H1 (cell line): Measurements from ENCODE around the gene SPIB. TPM values are rescaled to one million over a fixed set of nuclear protein-coding genes. Genes with fewer than 3 reads are reported as not detected.
A peak's percentile ranks its signal among the peaks of the same experiment; 100 is the strongest.

ENCODE experiments used
- CTCF ChIA-PET: fragments of 300-600 bp; sonication (Branson Sonifier 250); formaldehyde crosslinking; loops from one replicate; lab custom pipeline; 2021; ENCODE audit not compliant: partially characterized antibody; lab: Charles Lee
- POLR2A ChIA-PET: fragments of 300-600 bp; sonication (Branson Sonifier 250); formaldehyde crosslinking; loops from one replicate; lab custom pipeline; 2021; ENCODE audit warnings: inconsistent platforms; ENCODE audit not compliant: partially characterized antibody; lab: Charles Lee
- DNase-seq, 2 experiments: peaks; one replicate each; pipeline versions ENCODE4 v3.0.0 to v3.0.0-alpha.2; 2010 to 2022; ENCODE audit warnings: low spot score in 2 of 2, low read depth in 1 of 2, mixed read lengths in 1 of 2
- FAIRE-seq: peaks from 2 replicates; lab custom pipeline; 2011; peaks lifted over from hg19 to GRCh38; lab: Jason Lieb, UNC
- H2AFZ ChIP-seq: 2 replicates; pipeline ENCODE4 v1.8.1; 2012; ENCODE audit warnings: low read length, inconsistent platforms
- H2AK5ac ChIP-seq: 2 replicates; pipeline ENCODE4 v1.6.1; 2013; ENCODE audit warnings: low read depth, low read length
- H2BK120ac ChIP-seq: replicated peaks from 2 replicates; pipeline ENCODE3; 2013; ENCODE audit warnings: low read depth, low read length, inconsistent platforms
- H2BK12ac ChIP-seq: 2 replicates; pipeline ENCODE4 v1.6.1; 2013; ENCODE audit warnings: low read depth, low read length
- H2BK15ac ChIP-seq: 2 replicates; pipeline ENCODE4 v1.6.1; 2013; ENCODE audit warnings: low read length
- H2BK20ac ChIP-seq: 2 replicates; pipeline ENCODE4 v1.6.1; 2013; ENCODE audit warnings: low read length
- H2BK5ac ChIP-seq: 2 replicates; pipeline ENCODE4 v1.6.1; 2013; ENCODE audit warnings: low read depth, low read length
- H3K14ac ChIP-seq: 2 replicates; pipeline ENCODE4 v1.6.1; 2013; ENCODE audit warnings: inconsistent platforms; ENCODE audit not compliant: insufficient read length
- H3K18ac ChIP-seq: 2 replicates; pipeline ENCODE4 v1.6.1; 2013; ENCODE audit warnings: low read length; ENCODE audit errors: extremely low read depth
- H3K23ac ChIP-seq: 2 replicates; pipeline ENCODE4 v1.6.1; 2013; ENCODE audit warnings: inconsistent platforms; ENCODE audit not compliant: insufficient read length
- H3K23me2 ChIP-seq: 2 replicates; pipeline ENCODE4 v1.6.1; 2013; ENCODE audit warnings: low read depth, low read length
- H3K27ac ChIP-seq: 2 replicates; pipeline ENCODE4 v1.6.1; 2011; ENCODE audit warnings: low read depth, low read length, inconsistent platforms
- H3K27me3 ChIP-seq, 4 experiments: replicated peaks in 1 of 4; 1 replicate in 1 of 4; 2 replicates in 3 of 4; pipeline versions ENCODE4 v1.6.1 to v1.8.1; 2011 to 2013; ENCODE audit warnings: low read length in 3 of 4, mild to moderate bottlenecking in 3 of 4, inconsistent platforms in 2 of 4, mixed read lengths in 2 of 4, moderate library complexity in 1 of 4; ENCODE audit not compliant: control insufficient read depth in 3 of 4, insufficient read depth in 3 of 4; ENCODE audit errors: extremely low read depth in 1 of 4
- H3K36me3 ChIP-seq, 4 experiments: 2 replicates each; pipeline versions ENCODE4 v1.6.1 to v1.8.1; 2011 to 2013; ENCODE audit warnings: mild to moderate bottlenecking in 4 of 4, low read length in 3 of 4, moderate library complexity in 2 of 4, control low read depth in 1 of 4, inconsistent platforms in 1 of 4; ENCODE audit not compliant: insufficient read depth in 4 of 4, control insufficient read depth in 2 of 4
- H3K4ac ChIP-seq: replicated peaks from 2 replicates; pipeline ENCODE3; 2013; ENCODE audit warnings: low read length, low read depth, mixed read lengths, inconsistent platforms; ENCODE audit not compliant: insufficient read length
- H3K4me1 ChIP-seq, 4 experiments: replicated peaks in 1 of 4; 1 replicate in 1 of 4; 2 replicates in 3 of 4; pipeline versions ENCODE4 v1.6.1 to v1.8.1; 2011 to 2013; ENCODE audit warnings: low read length in 3 of 4, inconsistent platforms in 2 of 4, mixed read lengths in 1 of 4; ENCODE audit not compliant: insufficient read depth in 4 of 4, control insufficient read depth in 3 of 4
- H3K4me2 ChIP-seq, 2 experiments: 2 replicates each; pipeline versions ENCODE4 v1.6.1 to v1.8.1; 2011 to 2013; ENCODE audit warnings: low read depth in 2 of 2, low read length in 2 of 2, control low read depth in 1 of 2, inconsistent platforms in 1 of 2, mild to moderate bottlenecking in 1 of 2; ENCODE audit not compliant: insufficient read depth in 1 of 2
- H3K4me3 ChIP-seq, 4 experiments: fragments of 200-600, 300-600 bp in 1 of 4; sonication (generic), shearing (Covaris generic), sonication (Bioruptor Twin) in 1 of 4; 2 replicates each; pipeline versions ENCODE4 v1.5.1 to v1.8.1; 2011 to 2016; ENCODE audit warnings: low read length in 4 of 4, low read depth in 3 of 4, control low read depth in 2 of 4, inconsistent platforms in 2 of 4, mild to moderate bottlenecking in 2 of 4, mixed read lengths in 1 of 4, moderate library complexity in 1 of 4; ENCODE audit not compliant: insufficient read depth in 2 of 4; ENCODE audit errors: extremely low read depth in 1 of 4
- H3K56ac ChIP-seq: replicated peaks from 2 replicates; pipeline ENCODE3; 2013; ENCODE audit warnings: low read depth, mild to moderate bottlenecking, mixed read lengths, low read length, inconsistent platforms; ENCODE audit not compliant: insufficient read length
- H3K79me1 ChIP-seq: 2 replicates; pipeline ENCODE4 v1.6.1; 2013; ENCODE audit warnings: low read depth, low read length, control low read depth
- H3K79me2 ChIP-seq, 2 experiments: 2 replicates each; pipeline versions ENCODE4 v1.6.1 to v1.8.1; 2012 to 2013; ENCODE audit warnings: low read length in 2 of 2, mild to moderate bottlenecking in 2 of 2, inconsistent platforms in 1 of 2; ENCODE audit not compliant: insufficient read depth in 2 of 2, control insufficient read depth in 1 of 2
- H3K9ac ChIP-seq, 4 experiments: replicated peaks in 1 of 4; 1 replicate in 1 of 4; 2 replicates in 3 of 4; pipeline versions ENCODE4 v1.6.1 to v1.8.1; 2011 to 2013; ENCODE audit warnings: low read depth in 3 of 4, low read length in 3 of 4, control low read depth in 2 of 4, mild to moderate bottlenecking in 2 of 4, moderate library complexity in 2 of 4, inconsistent platforms in 1 of 4; ENCODE audit errors: extremely low read depth in 1 of 4
- H3K9me3 ChIP-seq, 2 experiments: 2 replicates each; pipeline versions ENCODE4 v1.6.1 to v1.8.1; 2012 to 2013; ENCODE audit warnings: mild to moderate bottlenecking in 2 of 2, moderate library complexity in 2 of 2, control low read depth in 1 of 2, inconsistent platforms in 1 of 2, low read depth in 1 of 2, low read length in 1 of 2, mixed read lengths in 1 of 2; ENCODE audit not compliant: insufficient read depth in 2 of 2
- H4K20me1 ChIP-seq, 2 experiments: replicated peaks in 1 of 2; 2 replicates each; pipeline versions ENCODE3 to v1.8.1; 2011 to 2013; ENCODE audit warnings: inconsistent platforms in 2 of 2, low read length in 2 of 2, mild to moderate bottlenecking in 1 of 2; ENCODE audit not compliant: insufficient read depth in 2 of 2, control insufficient read depth in 1 of 2
- H4K5ac ChIP-seq: 2 replicates; pipeline ENCODE4 v1.6.1; 2013; ENCODE audit warnings: low read length, low read depth, mixed read lengths, inconsistent platforms; ENCODE audit not compliant: insufficient read length
- H4K8ac ChIP-seq: 2 replicates; pipeline ENCODE4 v1.8.0; 2013; ENCODE audit warnings: mild to moderate bottlenecking, moderate library complexity, low read length, inconsistent platforms; ENCODE audit not compliant: insufficient read depth; ENCODE audit errors: extremely low read depth
- H4K91ac ChIP-seq: replicated peaks from 2 replicates; pipeline ENCODE3; 2013; ENCODE audit warnings: low read length, mixed read lengths, inconsistent platforms; ENCODE audit not compliant: insufficient read length
- BACH1 ChIP-seq: IDR thresholded peaks from 2 replicates; pipeline ENCODE4 v1.6.1; 2012; ENCODE audit warnings: low read length, improper control_type of control experiment
- BCL11A ChIP-seq, 2 experiments: IDR thresholded peaks; one replicate each; pipeline ENCODE4 v1.6.1; 2011; ENCODE audit warnings: low read depth in 2 of 2, low read length in 2 of 2, mild to moderate bottlenecking in 2 of 2
- CEBPB ChIP-seq: IDR thresholded peaks from 2 replicates; pipeline ENCODE4 v1.6.1; 2012; ENCODE audit warnings: low read depth, low read length
- CHD1 ChIP-seq: IDR thresholded peaks from 2 replicates; pipeline ENCODE4 v1.6.1; 2012; ENCODE audit warnings: low read depth, low read length, improper control_type of control experiment
- CHD2 ChIP-seq: IDR thresholded peaks from 2 replicates; pipeline ENCODE4 v1.6.1; 2012; ENCODE audit warnings: low read length, improper control_type of control experiment
- FOSL1 ChIP-seq: IDR thresholded peaks from 2 replicates; pipeline ENCODE4 v1.6.1; 2011; ENCODE audit warnings: mild to moderate bottlenecking, low read depth, low read length, moderate library complexity; ENCODE audit not compliant: insufficient read depth
- TCF12 ChIP-seq: IDR thresholded peaks from 2 replicates; pipeline ENCODE4 v1.6.1; 2011; ENCODE audit warnings: low read depth, mild to moderate bottlenecking, low read length
- USF2 ChIP-seq: IDR thresholded peaks from 2 replicates; pipeline ENCODE4 v1.6.1; 2011; ENCODE audit warnings: low read length, improper control_type of control experiment
- WGBS, 2 experiments: shearing (Covaris generic) in 1 of 2; methylation state at CpG; one replicate each; pipeline versions ENCODE4 v1.1.6 to v1.1.7; 2013 to 2015; ENCODE audit warnings: low lambda C conversion rate in 2 of 2, mixed read lengths in 2 of 2, inconsistent platforms in 1 of 2, low coverage in 1 of 2, missing lambda C conversion rate in 1 of 2; ENCODE audit not compliant: insufficient replicate concordance in 2 of 2, insufficient coverage in 1 of 2, insufficient read length in 1 of 2; ENCODE audit errors: extremely low coverage in 1 of 2, missing lambda C conversion rate in 1 of 2; 5-methylcytosine and 5-hydroxymethylcytosine counted together
- polyA plus RNA-seq, 7 experiments: library from polyadenylated mRNA; depleted of rRNA in 3 of 7; stranded (reverse) in 5 of 7; unstranded in 2 of 7; fragments of >200 nt in 5 of 7; fragments of 200-250 nt in 2 of 7; gene quantifications; 1 replicate in 5 of 7; 2 replicates in 1 of 7; 4 replicates in 1 of 7; pipeline versions ENCODE4 v1.2.1 to v1.2.3, GENCODE V29; 2011 to 2013; ENCODE audit warnings: missing spikeins in 2 of 7, mixed read lengths in 2 of 7
- total RNA-seq: library from RNA; stranded (reverse); fragmentation: NEBNext Ultra II Directional; extraction: Animal tissue kit (Norgen Biotek cat#: 25700); gene quantifications from 2 replicates; pipeline ENCODE4 v1.2.1, GENCODE V29; 2021
- TF ChIP-seq, protein P1 (sequence below): IDR thresholded peaks from 2 replicates; pipeline ENCODE4 v1.6.1; 2012; ENCODE audit warnings: inconsistent platforms

SPIB gene
- total and polyA plus RNA-seq, 2 of the 8 experiments (the other 6 are each of a cell fraction or from before 2014, with no cell fraction given) = 11.1 to 17.4 TPM

- no peak overlapping the region for H3K23ac ChIP-seq
- H4K91ac ChIP-seq = peak overlapping the region; percentile 68
- H3K4me1 ChIP-seq = peaks cover 2 to 14% (median 11%) of the 10 kb centered on the region in 4 experiments
- H3K27ac ChIP-seq = no peak overlapping the region
- ChIA-PET CTCF (interaction anchor here (1.2 kb wide), 1 partner anchor 103 kb away, joined by 3 read pairs; no protein-coding TSS in a partner anchor), POLR2A (interaction anchor here (0.7 to 2.0 kb wide), 4 partner anchors 12 to 49 kb away, joined by 3 to 8 read pairs (median 4); partner anchors contain the start of genes POLD1 and SPIB)
- H2AK5ac ChIP-seq = peak overlapping the region; percentile 83; the same call in 1 of the 2 replicates
- peak overlapping the region; percentile 72; the same call in 1 of the 2 replicates for H2BK15ac ChIP-seq
- H4K20me1 ChIP-seq = no peaks in the 10 kb centered on the region
- peak overlapping the region; percentile 14; the same call in 1 of the 2 replicates for H2AFZ ChIP-seq
- no peak overlapping the region for H4K8ac ChIP-seq
- peak overlapping the region in 1 of 4 experiments; percentile 74; a peak in 3 of 8 replicates for H3K4me3 ChIP-seq
- H2BK120ac ChIP-seq = no peak overlapping the region
- H3K79me2 ChIP-seq = no peaks in the 10 kb centered on the region
- H2BK12ac ChIP-seq = peak overlapping the region; percentile 27; the same call in 1 of the 2 replicates
- no peak overlapping the region; a peak in 1 of 7 replicates for H3K9ac ChIP-seq
- no peaks in the 10 kb centered on the region for H3K36me3 ChIP-seq
- peak overlapping the region; percentile 70 to 83; a peak in 3 of 4 replicates for H3K4me2 ChIP-seq
- no peak overlapping the region for H3K56ac ChIP-seq
- no peak overlapping the region for H3K14ac ChIP-seq
- peak overlapping the region; percentile 90; the same call in 1 of the 2 replicates for H2BK20ac ChIP-seq
- H3K27me3 ChIP-seq = peaks cover 0 to 16% (median 6%) of the 10 kb centered on the region in 4 experiments; a peak in 4 of 7 replicates
- WGBS, 2 experiments = 86% methylated on average over 19 of the region's 19 CpGs; no CpG with 5 or more reads in 1 of the 2 experiments
- H3K18ac ChIP-seq = peak overlapping the region; percentile 95
- no peak overlapping the region for H4K5ac ChIP-seq
- peaks cover 3% of the 10 kb centered on the region; the same call in 1 of the 2 replicates for H3K23me2 ChIP-seq
- no peaks in the 10 kb centered on the region for H3K9me3 ChIP-seq
- H2BK5ac ChIP-seq = peak overlapping the region; percentile 71; the same call in 1 of the 2 replicates
- DNase-seq (no peak), FAIRE-seq (no peak)
- no peaks in the 10 kb centered on the region for H3K79me1 ChIP-seq
- H3K4ac ChIP-seq = no peak overlapping the region
- no peak for TF ChIP-seq BCL11A (IDR thresholded peaks at IDR 0.05; ENCODE audit: low read depth in 2 of 2, low read length in 2 of 2)
- TF ChIP-seq USF2 = no peak
- TF ChIP-seq, protein P1, sequence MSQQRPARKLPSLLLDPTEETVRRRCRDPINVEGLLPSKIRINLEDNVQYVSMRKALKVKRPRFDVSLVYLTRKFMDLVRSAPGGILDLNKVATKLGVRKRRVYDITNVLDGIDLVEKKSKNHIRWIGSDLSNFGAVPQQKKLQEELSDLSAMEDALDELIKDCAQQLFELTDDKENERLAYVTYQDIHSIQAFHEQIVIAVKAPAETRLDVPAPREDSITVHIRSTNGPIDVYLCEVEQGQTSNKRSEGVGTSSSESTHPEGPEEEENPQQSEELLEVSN = no peak
- no peak for TF ChIP-seq CHD2
- no peak for TF ChIP-seq FOSL1
- no peak for TF ChIP-seq CEBPB
- no peak for TF ChIP-seq CHD1
- no peak for TF ChIP-seq BACH1
- TF ChIP-seq TCF12 = no peak
These were observed 14.8 kb downstream of the SPIB start for GRCh38 chr19:50433201-50434180.
